ENCODE measurements around the gene PARD6B.
A peak's percentile ranks its signal among the peaks of the same experiment; 100 is the strongest.
"Not testable (repeated sequence)": the region's sequence is repeated elsewhere in the genome, so short reads cannot be mapped to it uniquely, and the experiment has no call there.

PARD6B gene

GRCh38 chr20:50731055-50731929, at the start of gene PARD6B:
TSS of gene PARD6B (plus strand) at chr20:50731580. CDS start at chr20:50731787, 207 bp downstream.
- peak; percentile 33 to 97 (median 92) for DNase-seq

- no peak for DNase-seq
Observed at GRCh38 chr20:50682065-50682464, 49.3 kb upstream of the PARD6B start.

GRCh38 chr20:50682947-50683530, 48.3 kb upstream of the PARD6B start:
- no peak for DNase-seq

GRCh38 chr20:50683570-50683969, 47.8 kb upstream of the PARD6B start:
- DNase-seq = no peak

- DNase-seq = no peak
Observed at GRCh38 chr20:50686821-50687220, 44.6 kb upstream of the PARD6B start.

- DNase-seq = no peak
Observed at GRCh38 chr20:50688256-50688975, 43.0 kb upstream of the PARD6B start.

- DNase-seq = no peak
Observed at GRCh38 chr20:50689864-50690649, 41.3 kb upstream of the PARD6B start.

GRCh38 chr20:50690650-50691572, 40.5 kb upstream of the PARD6B start, which contains the start of gene RIPOR3:
TSS of gene RIPOR3 (minus strand) at chr20:50691542. CDS start at chr20:50691128, 414 bp downstream.
- peak in 13 of 51 donors; percentile 3 to 34 (median 12) for DNase-seq

- DNase-seq = peak in 5 of 51 donors; percentile 1 to 24 (median 5)
Observed at GRCh38 chr20:50691573-50692551, 39.5 kb upstream of the PARD6B start.

- DNase-seq = no peak
Observed at GRCh38 chr20:50692552-50692933, 38.8 kb upstream of the PARD6B start.

GRCh38 chr20:50693001-50693400, 38.4 kb upstream of the PARD6B start:
- DNase-seq = no peak

GRCh38 chr20:50694379-50695134, 36.8 kb upstream of the PARD6B start:
- no peak for DNase-seq

- peak in 12 of 51 donors; percentile 4 to 39 (median 12) for DNase-seq
Observed at GRCh38 chr20:50695135-50695872, 36.1 kb upstream of the PARD6B start.

GRCh38 chr20:50698255-50698654, 33.1 kb upstream of the PARD6B start:
- DNase-seq = not testable (repeated sequence)

GRCh38 chr20:50699688-50700087, 31.7 kb upstream of the PARD6B start:
- no peak for DNase-seq

GRCh38 chr20:50701041-50701963, 30.1 kb upstream of the PARD6B start:
- no peak for DNase-seq
